GM18868 (cell line): ENCODE measurements around the gene AJAP1.

Experiments
- ATAC-seq: cut with Tn5 transposase; IDR thresholded peaks from one replicate; pipeline ENCODE4 v1.9.1; 2021; ENCODE audit warnings: mild to moderate bottlenecking, moderate library complexity; ENCODE audit not compliant: unreplicated experiment

The AJAP1 gene

DNA sequence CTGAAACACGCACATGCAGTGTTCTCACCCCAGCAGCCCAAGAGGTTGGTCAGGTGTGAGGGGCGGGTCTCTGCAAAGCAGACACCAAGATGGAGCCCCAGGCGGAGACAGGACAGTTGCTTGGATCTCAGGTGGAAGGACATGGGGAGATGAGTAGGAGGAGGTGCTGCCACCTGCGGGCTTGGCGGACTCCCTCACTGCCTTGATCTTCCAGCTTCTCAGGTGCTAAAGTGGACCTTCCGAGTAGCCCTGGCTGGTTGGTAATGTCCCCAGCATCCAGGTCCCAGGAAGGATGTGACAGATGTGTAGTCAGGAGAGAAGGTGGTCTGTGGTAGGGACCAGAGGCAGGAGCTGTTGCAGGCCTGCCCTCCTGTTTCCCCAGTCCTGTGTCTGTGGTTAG is 114.1 kb downstream of the AJAP1 start:
- no peak for ATAC-seq

DNA sequence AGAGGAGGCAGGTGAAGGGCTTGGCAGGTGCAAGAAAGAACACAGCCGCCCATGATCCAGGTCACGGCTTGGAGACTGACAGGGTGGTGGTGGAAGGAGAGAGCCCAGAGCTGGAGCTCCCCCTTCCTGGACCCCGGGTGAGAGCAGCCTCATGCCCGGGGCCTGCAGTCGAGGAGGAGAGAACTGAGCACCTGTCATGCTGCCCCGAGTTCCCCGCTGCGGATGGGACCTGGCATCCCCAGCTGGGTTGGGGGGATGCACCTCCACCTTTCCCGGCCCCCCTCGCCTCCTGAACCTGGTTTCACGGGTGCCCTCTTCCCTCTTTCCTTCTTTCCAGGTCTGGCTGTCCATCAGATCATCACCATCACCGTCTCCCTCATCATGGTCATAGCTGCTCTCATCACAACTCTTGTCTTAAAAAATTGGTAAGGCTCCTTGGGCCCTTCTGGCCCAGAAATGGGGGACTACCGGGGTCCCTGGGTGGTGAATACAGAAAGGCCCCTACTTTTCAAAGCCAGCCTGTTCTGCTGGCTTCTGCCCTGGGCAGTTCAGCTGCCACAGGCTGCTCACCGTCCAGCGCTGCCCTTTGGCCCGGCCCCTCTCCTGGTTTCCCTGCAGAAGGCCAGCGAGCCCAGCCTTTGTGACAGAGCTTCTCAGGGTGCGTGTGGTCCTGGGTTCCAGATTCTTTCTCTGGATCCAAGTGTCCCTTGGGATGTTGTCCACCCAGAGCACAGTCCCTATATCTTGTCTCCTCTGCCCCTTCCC is 115.3 kb downstream of the AJAP1 start:
- ATAC-seq, result no peak

DNA sequence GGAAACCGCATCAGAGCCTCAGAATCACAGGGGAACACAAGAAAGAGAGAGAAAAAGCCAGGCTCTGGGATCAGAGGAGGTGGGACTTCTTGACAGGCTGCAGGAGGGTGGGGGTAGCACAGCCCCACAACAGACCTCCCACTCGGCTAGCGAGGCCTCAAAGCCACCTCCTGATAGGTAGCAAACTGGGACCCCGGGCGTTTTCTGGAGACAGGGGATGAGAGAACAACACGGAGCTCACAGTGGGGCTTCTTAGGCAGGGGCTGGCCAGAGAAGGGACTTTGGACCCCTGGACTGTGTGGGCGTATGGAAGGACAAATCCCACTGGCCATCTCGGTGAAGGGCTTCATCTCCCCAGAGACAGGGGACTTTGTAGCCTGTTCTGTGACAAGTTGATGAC is 116.3 kb downstream of the AJAP1 start:
- no peak for ATAC-seq

DNA sequence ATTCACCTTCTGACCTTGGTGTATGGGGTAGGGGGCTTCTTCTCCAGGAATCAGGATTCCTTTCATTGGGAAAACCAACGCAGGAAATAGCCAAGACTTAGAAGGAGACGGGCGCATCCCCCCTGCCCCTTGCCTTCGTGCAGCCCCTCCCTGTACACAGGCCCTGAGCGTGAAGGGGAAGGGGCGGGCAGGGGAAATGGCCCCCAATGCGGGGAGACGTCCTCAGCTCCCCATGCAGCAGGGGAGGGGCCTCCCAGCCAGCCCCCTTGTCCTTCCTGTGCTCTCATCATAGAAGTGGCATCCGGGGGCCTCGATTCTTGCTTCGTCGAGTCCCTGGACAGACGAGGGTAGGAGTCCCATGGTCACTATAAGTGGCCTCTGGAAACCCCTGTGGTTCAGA is 116.9 kb downstream of the AJAP1 start:
- no peak for ATAC-seq

DNA sequence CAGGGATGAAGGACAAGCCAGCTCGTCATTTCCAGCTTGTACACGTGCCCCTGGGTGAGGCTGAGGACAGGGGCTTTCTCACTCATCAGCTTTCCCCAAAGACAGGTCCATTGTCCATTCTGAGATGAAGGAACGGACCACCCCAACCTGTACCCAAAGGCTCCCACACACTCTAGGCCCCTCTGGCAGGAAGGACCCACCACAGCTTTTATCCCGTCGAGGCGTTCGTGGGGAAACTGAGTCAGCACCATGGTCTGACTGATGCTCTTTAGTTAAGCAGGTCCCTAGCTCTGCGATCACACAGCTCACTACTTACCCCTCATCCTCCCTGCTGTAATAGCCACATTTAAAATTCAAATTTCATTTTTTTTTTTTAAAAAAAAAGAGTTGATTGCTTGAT is 117.3 kb downstream of the AJAP1 start:
- ATAC-seq, result no peak

DNA sequence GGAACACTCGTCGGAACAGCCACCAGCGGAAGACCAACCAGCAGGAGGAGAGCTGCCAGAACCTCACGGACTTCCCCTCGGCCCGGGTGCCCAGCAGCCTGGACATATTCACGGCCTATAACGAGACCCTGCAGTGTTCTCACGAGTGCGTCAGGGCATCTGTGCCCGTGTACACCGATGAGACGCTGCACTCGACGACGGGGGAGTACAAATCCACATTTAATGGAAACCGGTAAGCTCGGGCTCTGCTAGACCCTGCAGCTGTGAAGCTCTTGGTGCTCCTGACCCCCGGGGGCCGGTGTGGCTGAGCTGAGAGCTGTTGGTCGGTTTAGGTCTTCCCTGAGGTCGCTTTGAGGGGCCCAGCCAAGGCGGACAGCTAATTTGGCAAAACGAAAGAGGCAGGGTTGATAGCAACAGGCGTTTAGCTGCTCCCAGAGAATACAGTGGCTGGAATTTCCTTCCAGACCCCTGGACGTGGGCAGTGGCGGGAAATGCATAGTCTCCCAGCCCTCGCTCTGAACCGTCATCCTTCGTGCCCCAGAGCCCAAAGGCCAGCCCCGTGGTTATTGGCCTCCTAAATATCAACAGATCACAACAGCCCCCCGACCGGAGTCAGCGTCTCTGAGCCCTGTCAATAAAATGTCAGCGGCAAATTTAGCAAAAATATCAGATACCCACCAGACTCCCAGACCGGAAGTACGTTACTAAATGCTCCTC is 118.0 kb downstream of the AJAP1 start:
- ATAC-seq, result no peak

DNA sequence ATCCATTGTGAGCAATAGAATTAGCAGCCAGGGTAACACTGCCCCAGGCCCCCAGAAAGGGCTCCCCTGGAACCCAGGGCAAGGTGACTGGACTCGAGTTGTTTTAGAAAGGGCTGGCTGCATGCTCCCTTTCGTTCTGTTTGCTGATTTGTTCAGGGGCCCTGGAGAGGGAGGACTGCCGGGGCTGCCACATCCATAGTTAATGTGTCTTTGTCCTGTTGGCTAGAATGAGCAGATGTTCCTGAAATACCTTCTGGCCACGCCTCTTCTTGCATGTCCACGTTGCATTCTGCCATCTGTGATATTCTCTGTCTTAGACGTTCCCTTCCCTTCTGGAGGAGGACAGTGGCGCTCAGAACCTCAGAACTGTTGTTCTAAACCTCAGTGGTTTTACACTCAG is 118.8 kb downstream of the AJAP1 start:
- ATAC-seq, result no peak

DNA sequence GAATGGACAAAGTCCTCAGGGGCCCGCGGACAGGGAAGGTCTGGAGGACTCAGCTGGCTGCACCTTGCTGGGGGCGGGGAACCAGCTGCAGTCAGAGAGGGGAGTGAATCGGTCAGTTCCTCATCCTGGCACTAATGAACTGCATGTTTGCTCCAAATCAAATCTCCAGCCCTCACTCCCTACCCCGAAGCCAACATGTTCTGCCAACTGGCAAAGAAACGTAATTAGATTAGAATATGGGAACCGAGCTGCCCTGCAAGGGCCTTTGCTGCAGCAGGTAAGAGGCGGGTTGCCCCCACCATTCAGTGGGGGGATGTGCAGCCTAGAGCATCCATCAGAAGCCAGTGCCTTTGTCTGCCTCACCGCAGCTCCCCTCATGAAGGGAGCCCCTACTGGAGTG is 121.1 kb downstream of the AJAP1 start:
- ATAC-seq, result no peak

DNA sequence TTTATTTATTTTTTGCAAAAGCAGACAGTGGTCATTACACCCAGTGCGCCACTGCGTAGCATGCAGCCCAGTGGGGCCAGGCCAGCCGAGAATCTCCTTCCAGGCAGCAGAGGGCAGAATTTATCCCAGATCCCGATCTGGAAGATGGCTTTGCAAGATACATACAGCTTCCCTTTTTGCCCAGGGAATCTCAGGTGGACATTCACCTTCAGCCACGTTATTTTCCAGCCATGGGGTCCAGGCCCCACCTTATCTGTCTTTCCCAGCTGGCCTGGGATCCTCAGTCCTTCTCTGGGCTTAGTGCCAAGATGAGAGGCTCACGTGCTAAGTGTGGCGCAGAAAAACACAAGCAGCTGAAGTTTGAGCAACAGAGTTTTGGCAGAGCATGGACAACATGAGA is 123.6 kb downstream of the AJAP1 start:
- no peak for ATAC-seq

DNA sequence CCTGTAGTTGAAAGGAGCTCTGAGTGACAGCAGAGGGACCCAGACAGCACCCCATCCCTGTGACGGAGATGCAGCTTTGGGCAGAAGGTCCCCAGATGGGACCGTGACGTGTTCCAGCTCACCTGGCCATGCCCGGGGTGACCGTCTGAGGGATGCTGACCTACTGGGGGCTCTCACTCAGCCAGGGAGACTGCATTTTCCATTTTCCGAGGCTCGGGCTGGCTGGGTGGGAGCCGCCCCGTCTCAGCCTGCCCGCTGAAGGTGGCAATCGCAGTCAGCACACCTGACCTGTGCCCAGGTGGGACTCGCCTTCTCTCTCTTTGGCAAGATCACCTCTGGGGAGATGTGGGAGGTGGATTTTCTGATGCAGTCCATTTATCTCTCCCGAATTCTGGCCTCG is 127.2 kb downstream of the AJAP1 start:
- no peak for ATAC-seq

DNA sequence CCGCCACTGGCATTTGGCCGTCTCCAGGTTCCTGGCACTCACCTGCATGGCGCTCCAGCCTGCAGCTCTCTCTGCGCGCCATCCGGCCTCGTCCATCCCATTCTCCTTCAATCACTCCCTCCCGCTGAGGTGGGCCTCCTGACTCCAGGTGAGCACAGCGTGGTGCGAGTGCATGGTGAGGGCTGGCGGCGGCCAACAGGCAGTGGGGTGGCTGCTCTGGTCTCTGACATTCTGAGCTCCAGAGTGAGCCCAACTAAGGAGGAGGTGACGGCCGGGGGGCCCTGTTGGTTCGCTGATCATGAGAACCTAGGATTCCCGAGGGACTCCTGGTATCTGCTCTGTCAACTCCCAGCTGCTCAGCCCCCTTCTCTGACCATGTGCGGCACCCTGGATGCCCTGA is 130.4 kb downstream of the AJAP1 start:
- ATAC-seq, result no peak

DNA sequence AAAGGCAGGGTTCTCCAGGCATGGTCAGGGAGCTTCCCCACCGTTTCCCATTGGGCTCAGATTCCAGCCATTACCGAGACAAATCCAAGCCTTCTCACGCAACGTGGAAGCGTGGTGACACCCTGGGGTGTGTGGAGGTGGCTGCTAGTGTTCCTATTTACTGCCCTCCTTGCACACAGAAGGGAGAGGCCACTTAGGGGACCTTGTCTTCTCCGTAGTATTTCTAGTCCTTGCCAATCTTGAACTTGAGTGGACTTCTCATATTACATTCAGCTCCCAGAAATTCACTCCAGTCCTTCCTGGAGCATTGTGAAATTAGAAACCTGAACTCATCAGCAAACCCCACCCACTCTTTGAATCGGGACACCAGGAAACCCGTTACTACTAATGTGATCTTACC is 131.6 kb downstream of the AJAP1 start:
- ATAC-seq, result no peak

DNA sequence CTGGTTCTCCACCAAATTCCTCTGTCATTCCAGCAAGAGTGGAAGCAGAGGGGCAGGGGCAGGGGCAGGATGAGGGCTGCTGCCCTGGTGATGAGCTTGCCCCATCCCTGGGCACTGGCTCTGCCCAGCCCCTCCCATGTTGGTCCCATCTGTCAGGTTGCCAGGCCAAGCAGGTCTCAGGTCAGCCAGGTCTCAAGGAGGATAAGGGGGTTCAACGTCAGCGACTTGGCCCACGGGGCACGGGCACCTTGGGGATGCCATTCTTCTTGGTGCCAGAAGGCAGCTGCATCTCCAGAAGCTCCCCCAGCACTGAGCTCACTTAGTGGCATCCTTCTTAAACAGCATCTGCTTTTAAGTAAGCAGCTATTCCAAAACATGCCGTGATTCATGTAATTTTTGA is 133.1 kb downstream of the AJAP1 start:
- no peak for ATAC-seq

DNA sequence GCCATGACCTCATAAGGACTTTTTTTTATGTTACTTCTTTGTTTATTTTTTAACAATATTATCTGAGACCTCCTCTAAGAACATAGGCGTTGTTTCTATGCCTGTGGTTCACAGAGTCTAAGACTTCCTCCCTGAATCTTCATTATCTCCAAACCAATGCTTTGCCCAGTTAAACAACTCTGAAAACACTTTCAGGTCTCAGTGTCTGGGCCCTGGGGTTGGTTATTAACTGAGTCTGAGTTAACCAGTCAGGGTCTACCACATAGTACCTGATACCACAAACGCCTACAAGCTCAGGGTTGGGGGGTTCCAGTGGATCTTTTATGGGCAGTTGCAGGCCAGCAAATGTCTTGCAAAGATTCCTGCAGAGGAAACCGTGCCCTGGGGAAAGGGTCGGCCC is 138.2 kb downstream of the AJAP1 start:
- ATAC-seq, result no peak

DNA sequence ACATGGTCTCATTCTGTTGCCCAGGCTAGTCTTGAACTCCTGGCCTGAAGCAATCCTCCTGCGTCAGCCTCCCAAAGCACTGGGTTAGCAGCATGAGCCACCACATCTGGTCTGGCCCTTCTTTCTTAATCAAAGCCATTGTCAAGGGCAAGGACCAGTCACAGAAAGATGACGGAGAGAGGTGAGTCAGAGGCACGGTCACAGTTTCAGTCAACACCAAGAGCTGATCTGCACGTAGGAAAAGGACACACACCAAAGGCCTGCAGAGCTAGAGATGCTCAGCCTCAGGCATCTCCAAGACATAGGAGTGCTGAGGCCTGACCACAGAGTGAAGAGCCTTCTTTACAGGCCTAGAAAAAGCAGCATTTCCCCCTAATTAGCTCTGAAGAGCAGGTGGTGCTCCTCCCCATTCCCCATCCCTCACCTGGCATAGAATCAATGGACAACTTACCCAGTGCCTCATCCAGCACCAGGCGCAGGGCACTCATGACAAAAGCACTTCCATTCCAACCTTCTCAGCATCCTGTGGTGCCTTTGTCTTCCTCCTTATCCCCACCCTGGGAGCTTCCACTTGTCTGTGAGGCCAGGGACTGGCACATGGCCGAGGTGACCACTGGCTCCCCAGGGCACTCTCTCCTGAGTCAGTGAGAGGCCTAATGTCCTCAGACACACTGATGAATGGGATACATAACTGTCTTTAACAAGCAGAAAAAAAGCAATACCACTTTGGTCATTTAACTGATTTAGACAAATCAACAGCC is 139.8 kb downstream of the AJAP1 start:
- ATAC-seq, result no peak

DNA sequence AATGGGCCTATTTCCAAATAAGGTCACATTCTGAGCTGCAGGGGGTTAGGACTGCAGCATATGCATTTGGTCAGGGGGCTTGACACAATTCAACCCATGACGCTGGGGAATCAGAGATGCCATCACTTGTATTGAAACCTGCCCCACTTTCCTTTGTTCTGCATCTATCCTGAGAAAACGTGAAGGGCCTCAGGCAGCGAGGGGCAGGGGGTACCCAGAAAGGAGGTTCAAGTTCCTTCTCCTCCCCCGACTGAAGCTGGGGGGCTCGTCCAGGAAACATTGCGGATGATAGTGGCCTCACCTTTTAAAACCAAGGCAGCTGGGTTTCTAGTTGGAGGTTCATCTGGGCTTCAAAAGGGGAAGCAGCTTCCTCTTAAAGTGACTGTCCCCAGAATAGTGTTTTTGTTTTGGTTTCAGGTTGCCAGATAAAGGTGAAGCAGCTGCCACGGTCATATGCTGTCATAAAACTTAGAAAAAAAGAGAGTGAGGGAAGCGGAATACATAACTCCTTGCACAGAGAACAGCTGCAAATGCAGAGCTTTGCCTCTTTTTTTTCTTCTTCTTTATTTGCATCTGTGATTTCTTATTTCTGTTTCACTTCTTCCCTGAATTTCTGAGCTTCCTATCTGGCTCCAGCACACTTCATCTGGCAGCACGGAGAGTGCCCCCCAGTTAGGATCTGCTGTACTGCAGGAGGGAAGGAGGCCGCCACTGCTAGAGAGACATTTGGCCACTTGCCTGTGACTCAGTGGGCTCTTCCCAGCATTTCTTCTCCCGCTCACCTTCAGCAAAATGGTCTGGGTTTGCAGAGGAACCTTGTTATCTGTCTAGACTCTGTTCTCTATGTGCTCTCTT is 142.0 kb downstream of the AJAP1 start:
- ATAC-seq, result peak; percentile 76

DNA sequence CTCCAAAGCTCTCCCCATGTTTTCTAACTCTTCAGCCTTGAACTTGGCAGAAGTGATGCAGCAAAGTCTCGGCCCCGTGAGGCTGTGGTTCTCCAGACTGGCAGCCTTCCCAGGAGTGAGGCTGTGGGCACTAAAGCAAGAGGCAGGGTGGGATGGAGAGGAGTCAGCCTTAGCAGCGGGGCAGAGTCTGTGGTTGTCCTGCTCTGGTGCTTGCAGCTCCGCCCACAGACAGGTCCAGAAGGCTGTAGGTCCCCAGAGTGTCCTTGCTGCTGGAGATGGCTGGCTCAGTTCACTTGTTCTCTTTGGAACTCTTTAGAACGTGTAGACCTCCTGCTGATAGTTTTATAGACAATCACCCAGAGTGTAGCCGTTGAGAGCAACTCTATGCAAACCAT is 142.6 kb downstream of the AJAP1 start:
- no peak for ATAC-seq

DNA sequence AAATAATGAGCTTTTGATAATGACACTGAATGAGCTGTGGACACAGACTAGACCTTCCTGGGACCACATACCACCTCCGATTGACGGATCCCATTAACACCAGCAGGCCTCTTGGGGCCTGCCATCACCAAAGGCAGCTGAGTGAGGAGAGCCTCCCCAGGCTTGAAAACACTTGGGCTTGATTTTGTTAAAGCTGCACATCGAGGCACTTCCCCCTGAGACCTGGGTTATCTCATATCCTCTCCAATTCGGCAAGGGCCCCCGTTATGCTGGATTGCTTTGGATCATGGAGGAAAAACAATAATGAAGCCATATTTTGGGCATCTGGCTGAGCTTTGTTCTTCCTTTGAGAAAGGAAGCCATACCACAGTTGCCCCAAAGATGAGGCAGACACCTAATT is 143.0 kb downstream of the AJAP1 start:
- no peak for ATAC-seq

DNA sequence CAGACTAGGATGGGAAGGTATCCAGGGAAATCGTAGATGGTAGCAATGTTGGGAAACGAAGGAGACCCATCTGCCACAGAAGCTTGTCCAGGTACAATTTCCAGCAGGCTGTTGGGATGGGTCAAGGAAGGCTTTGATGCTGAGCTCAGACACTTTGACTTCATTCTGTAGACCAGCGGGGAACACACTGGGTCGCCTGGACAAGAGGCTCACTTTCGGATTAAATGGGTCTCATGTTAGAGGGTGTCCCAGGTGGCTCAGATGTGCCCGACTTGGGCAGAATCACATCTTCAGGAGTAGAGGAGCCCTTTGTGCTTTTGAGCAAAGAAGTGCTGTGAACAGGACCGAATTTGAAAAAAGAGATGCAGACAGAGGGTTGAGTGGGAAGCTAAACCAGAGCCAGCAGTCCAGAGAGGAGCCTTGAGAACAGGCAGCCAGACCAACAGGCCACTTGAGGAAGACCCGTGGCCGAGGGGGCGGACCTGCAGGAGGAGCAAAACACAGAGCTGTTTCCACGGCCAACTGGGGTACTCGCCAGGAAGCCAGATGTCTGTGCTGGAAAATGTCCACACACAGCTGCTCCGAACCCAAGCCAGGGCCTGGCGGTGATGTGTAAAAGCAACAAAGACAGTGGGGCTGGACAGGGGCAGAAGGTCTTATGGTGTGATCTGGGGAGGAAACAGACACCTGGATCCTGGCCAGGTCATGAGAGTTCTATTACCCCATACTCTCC is 146.9 kb downstream of the AJAP1 start:
- no peak for ATAC-seq

DNA sequence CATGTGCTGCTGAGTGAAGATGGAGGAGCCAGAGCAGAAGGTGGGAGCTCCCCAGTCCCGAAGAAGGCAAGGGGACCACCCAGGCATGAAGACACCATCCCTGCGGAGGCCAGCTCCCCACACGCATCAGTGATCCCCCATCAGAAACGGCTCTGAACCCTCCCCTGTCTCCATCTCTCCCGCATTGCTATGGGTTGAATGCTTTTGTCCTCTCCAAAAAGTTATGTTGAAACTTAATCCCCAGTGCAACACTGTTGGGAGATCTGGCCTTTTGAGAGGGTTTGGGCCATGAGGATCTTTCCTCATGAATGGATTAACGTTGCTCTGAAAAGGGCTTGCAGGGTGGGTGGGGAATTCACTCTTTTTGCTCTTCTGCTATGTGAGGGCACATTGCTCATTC is 147.6 kb downstream of the AJAP1 start:
- ATAC-seq, result no peak
